MM.1S (cell line): ENCODE measurements around the gene ZNF599.

Experiments used
- DNase-seq: peaks from one replicate; pipeline ENCODE4 v3.0.0-alpha.2; 2015
- H2AFZ ChIP-seq: fragments of 300-600 bp; sonication (generic); 2 replicates; pipeline ENCODE4 v1.6.0; 2016; ENCODE audit warnings: antibody characterized with exemption, low read length
- H3F3A ChIP-seq: fragments of 300-600 bp; sonication (generic); 2 replicates; pipeline ENCODE4 v1.6.1; 2016; ENCODE audit warnings: mild to moderate bottlenecking, antibody characterized with exemption, low read length, moderate library complexity, mixed read lengths; ENCODE audit not compliant: insufficient read depth
- H3K27ac ChIP-seq: fragments of 300-600 bp; sonication (generic); 2 replicates; pipeline ENCODE4 v1.5.1; 2016; ENCODE audit warnings: mild to moderate bottlenecking, low read length
- H3K27me3 ChIP-seq: fragments of 300-600 bp; sonication (generic); replicated peaks from 2 replicates; pipeline ENCODE4 v1.6.0; 2016; ENCODE audit warnings: low read length; ENCODE audit not compliant: insufficient read depth
- H3K36me3 ChIP-seq: fragments of 300-600 bp; sonication (generic); replicated peaks from 2 replicates; pipeline ENCODE4 v1.6.1; 2016; ENCODE audit warnings: mild to moderate bottlenecking, low read length, mixed read lengths; ENCODE audit not compliant: insufficient read depth
- H3K4me1 ChIP-seq: fragments of 300-600 bp; sonication (generic); 2 replicates; pipeline ENCODE4 v1.6.1; 2016; ENCODE audit warnings: low read length, mixed read lengths
- H3K4me2 ChIP-seq: fragments of 300-600 bp; sonication (generic); 2 replicates; pipeline ENCODE4 v1.6.0; 2016; ENCODE audit warnings: low read depth, low read length
- H3K4me3 ChIP-seq: fragments of 300-600 bp; sonication (generic); 2 replicates; pipeline ENCODE4 v1.5.1; 2016; ENCODE audit warnings: low read length, mixed read lengths
- H3K79me2 ChIP-seq: fragments of 300-600 bp; sonication (generic); 2 replicates; pipeline ENCODE4 v1.6.1; 2016; ENCODE audit warnings: mixed run types, low read length, mixed read lengths
- H3K9ac ChIP-seq: fragments of 300-600 bp; sonication (generic); 2 replicates; pipeline ENCODE4 v1.6.1; 2016; ENCODE audit warnings: low read length, mixed read lengths
- H3K9me2 ChIP-seq: fragments of 300-600 bp; sonication (generic); replicated peaks from 2 replicates; pipeline ENCODE4 v1.6.1; 2016; ENCODE audit warnings: mild to moderate bottlenecking, low read length, mixed read lengths; ENCODE audit not compliant: insufficient read depth
- H3K9me3 ChIP-seq: fragments of 300-600 bp; sonication (generic); replicated peaks from 2 replicates; pipeline ENCODE4 v1.6.1; 2016; ENCODE audit warnings: mild to moderate bottlenecking, low read length, mixed read lengths; ENCODE audit not compliant: insufficient read depth
- H4K20me1 ChIP-seq: fragments of 300-600 bp; sonication (generic); 2 replicates; pipeline ENCODE4 v1.6.1; 2016; ENCODE audit warnings: mild to moderate bottlenecking, low read length, moderate library complexity, mixed read lengths; ENCODE audit not compliant: insufficient read depth
- EZH2 ChIP-seq: fragments of 300-600 bp; sonication (generic); optimal IDR thresholded peaks from 2 replicates; pipeline ENCODE3; 2017; ENCODE audit warnings: low read depth, mild to moderate bottlenecking, antibody characterized with exemption, low read length, mixed read lengths
- EZH2phosphoT487 ChIP-seq: fragments of 300-600 bp; sonication (generic); IDR thresholded peaks from 2 replicates; pipeline ENCODE4 v1.6.1; 2018; ENCODE audit warnings: antibody characterized with exemption, low read length
- TF ChIP-seq, protein P1 (sequence below): fragments of 300-600 bp; sonication (generic); IDR thresholded peaks from 2 replicates; pipeline ENCODE4 v1.5.1; 2016; ENCODE audit warnings: antibody characterized with exemption, low read length, mixed read lengths

The ZNF599 gene

DNA sequence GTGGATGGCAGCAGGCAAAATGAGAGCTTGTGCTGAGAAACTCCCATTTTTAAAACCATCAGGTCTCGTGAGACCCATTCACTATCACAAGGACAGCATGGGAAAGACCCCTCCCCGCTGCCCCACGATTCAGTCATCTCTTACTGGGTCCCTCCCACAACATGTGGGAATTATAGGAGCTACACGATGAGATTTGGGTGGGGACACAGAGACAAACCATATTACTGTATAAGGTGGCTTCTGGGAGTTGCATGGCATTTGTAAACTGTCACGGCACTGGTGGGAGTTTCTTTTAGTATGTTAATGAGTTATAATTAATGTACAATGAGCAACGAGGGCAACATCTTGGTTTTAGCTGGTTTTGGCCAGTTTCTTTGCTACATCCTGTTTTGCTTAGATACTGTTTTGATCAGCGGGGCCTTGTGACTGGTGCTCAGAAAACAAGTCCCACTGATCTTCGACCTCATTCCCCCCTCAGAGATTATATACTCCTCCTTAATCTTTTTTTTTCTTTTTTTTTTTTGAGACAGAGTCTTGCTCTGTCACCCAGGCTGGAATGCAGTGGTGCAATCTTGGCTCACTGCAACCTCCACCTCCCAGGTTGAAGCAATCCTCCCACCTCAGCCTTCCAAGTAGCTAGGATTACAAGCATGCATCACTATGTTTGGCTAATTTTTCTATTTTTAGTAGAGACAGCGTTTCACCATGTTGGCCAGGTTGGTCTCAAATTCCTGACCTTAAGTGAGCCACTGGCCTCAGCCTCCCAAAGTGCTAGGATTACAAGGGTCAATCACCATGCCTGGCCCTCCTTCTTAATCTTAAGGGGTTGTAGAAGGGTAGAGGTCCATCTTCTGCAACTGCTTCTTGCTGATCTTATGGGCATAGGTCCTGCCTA lies 21.3 kb upstream of the ZNF599 start:
- DNase-seq, result no peak
- H3K4me3 ChIP-seq, result peak overlapping the region; percentile 26
- TF ChIP-seq EZH2phosphoT487 (no peak), EZH2 (no peak)
- TF ChIP-seq, protein P1, sequence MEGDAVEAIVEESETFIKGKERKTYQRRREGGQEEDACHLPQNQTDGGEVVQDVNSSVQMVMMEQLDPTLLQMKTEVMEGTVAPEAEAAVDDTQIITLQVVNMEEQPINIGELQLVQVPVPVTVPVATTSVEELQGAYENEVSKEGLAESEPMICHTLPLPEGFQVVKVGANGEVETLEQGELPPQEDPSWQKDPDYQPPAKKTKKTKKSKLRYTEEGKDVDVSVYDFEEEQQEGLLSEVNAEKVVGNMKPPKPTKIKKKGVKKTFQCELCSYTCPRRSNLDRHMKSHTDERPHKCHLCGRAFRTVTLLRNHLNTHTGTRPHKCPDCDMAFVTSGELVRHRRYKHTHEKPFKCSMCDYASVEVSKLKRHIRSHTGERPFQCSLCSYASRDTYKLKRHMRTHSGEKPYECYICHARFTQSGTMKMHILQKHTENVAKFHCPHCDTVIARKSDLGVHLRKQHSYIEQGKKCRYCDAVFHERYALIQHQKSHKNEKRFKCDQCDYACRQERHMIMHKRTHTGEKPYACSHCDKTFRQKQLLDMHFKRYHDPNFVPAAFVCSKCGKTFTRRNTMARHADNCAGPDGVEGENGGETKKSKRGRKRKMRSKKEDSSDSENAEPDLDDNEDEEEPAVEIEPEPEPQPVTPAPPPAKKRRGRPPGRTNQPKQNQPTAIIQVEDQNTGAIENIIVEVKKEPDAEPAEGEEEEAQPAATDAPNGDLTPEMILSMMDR, result no peak
- H3K36me3 ChIP-seq, result no peaks in the 10 kb centered on the region
- H3F3A ChIP-seq, result no peaks in the 10 kb centered on the region
- H3K4me1 ChIP-seq, result no peaks in the 10 kb centered on the region
- no peaks in the 10 kb centered on the region for H4K20me1 ChIP-seq
- peak overlapping the region; percentile 86 for H2AFZ ChIP-seq
- no peaks in the 10 kb centered on the region for H3K79me2 ChIP-seq
- peak overlapping the region; percentile 9; the same call in 1 of the 2 replicates for H3K9ac ChIP-seq
- H3K27ac ChIP-seq, result no peak overlapping the region
- H3K27me3 ChIP-seq, result no peaks in the 10 kb centered on the region
- peak overlapping the region; percentile 66 for H3K4me2 ChIP-seq
- H3K9me2 ChIP-seq, result no peaks in the 10 kb centered on the region
- no peaks in the 10 kb centered on the region for H3K9me3 ChIP-seq

DNA sequence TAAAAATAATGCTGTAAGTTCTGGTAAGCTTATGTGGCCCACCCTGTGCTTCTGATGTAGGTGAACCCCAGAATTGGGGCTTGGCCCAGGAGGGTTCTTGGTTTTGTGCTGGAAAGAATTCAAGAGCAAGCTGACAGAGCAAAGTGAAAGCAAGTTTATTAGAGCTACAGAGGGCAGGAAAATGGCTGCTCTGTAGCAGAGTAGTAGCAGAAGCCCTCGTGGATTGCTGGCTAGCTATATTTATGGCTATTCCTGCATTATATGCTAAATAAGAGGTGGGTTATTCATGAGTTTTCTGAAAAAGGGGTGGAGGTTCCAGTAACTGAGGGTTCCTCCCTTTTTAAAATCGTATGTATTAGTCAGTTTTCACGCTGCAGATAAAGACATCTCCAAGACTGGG lies 20.6 kb upstream of the ZNF599 start:
- Histone ChIP-seq H3K9ac (peak overlapping the region; percentile 9; the same call in 1 of the 2 replicates), H3K4me1 (no peaks in the 10 kb centered on the region), H3K4me3 (peak overlapping the region; percentile 26), H3K27me3 (no peaks in the 10 kb centered on the region), H4K20me1 (no peaks in the 10 kb centered on the region), H3F3A (no peaks in the 10 kb centered on the region), H3K9me3 (no peaks in the 10 kb centered on the region), H3K36me3 (no peaks in the 10 kb centered on the region), H2AFZ (peak overlapping the region; percentile 86), H3K4me2 (peak overlapping the region; percentile 66), H3K79me2 (no peaks in the 10 kb centered on the region), H3K9me2 (no peaks in the 10 kb centered on the region), H3K27ac (no peak overlapping the region)
- DNase-seq, result peak; percentile 31
- TF ChIP-seq, protein P1, result no peak
- no peak for TF ChIP-seq EZH2
- no peak for TF ChIP-seq EZH2phosphoT487

DNA sequence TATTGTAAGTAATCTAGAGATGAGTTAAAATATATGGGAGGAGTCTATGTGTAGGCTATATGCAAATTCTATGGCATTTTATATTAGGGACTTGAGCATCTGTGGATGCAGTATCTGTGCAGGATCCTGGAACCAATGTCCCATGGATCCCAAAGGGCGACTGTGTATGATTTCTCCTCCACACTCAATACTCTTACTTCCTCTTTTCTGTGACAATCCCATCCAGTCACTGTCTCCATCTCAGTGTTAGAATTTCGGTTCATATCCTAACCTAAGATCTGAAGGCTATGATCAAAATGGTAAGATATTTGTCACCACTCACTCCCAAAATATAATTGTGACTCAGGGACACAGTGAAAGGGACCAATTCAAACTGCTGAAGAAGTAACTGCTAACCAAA lies 15.1 kb upstream of the ZNF599 start:
- Histone ChIP-seq H3K27ac (no peak overlapping the region), H3K4me2 (no peak overlapping the region), H3K4me1 (no peaks in the 10 kb centered on the region), H2AFZ (no peak overlapping the region), H3K9ac (no peak overlapping the region), H4K20me1 (no peaks in the 10 kb centered on the region), H3F3A (no peaks in the 10 kb centered on the region), H3K9me3 (no peaks in the 10 kb centered on the region), H3K79me2 (no peaks in the 10 kb centered on the region), H3K27me3 (no peaks in the 10 kb centered on the region), H3K4me3 (no peak overlapping the region), H3K36me3 (no peaks in the 10 kb centered on the region), H3K9me2 (no peaks in the 10 kb centered on the region)
- TF ChIP-seq, protein P1, result no peak
- TF ChIP-seq EZH2phosphoT487 (no peak), EZH2 (no peak)
- no peak for DNase-seq
